Calu3 (cell line): ENCODE results near the gene IFNA7. TPM values are rescaled to one million over a fixed set of nuclear protein-coding genes. Genes with fewer than 3 reads are reported as not detected.

Experiments
- BruUV-seq: library from RNA; stranded (reverse); fragments of 400-500 nt; replicated peaks from 2 replicates; lab custom pipeline; 2021; lab: Mats Ljungman, UMichigan
- CTCF ChIA-PET: fragments of 300-600 bp; sonication (Branson Sonifier 250); formaldehyde crosslinking; loops from one replicate; lab custom pipeline; 2022; ENCODE audit warnings: antibody characterized with exemption; lab: Charles Lee
- DNase-seq: peaks from one replicate; pipeline ENCODE4 v3.0.0; 2022
- H3K27ac Mint-ChIP-seq: one replicate; pipeline ENCODE4 v1.8.0; 2022; ENCODE audit warnings: mixed read lengths; ENCODE audit not compliant: unreplicated experiment
- H3K27me3 Mint-ChIP-seq: one replicate; pipeline ENCODE4 v1.8.0; 2022; ENCODE audit warnings: mixed read lengths; ENCODE audit not compliant: unreplicated experiment
- H3K36me3 Mint-ChIP-seq: one replicate; pipeline ENCODE4 v1.8.0; 2022; ENCODE audit warnings: mild to moderate bottlenecking, moderate library complexity, mixed read lengths; ENCODE audit not compliant: insufficient read depth, unreplicated experiment
- H3K4me1 Mint-ChIP-seq: one replicate; pipeline ENCODE4 v1.8.0; 2022; ENCODE audit warnings: mild to moderate bottlenecking, low read depth, mixed read lengths; ENCODE audit not compliant: unreplicated experiment
- H3K4me3 Mint-ChIP-seq: one replicate; pipeline ENCODE4 v1.8.0; 2022; ENCODE audit warnings: mild to moderate bottlenecking, low read depth, moderate library complexity, mixed read lengths; ENCODE audit not compliant: unreplicated experiment
- H3K9me3 Mint-ChIP-seq: one replicate; pipeline ENCODE4 v1.8.0; 2022; ENCODE audit warnings: low read depth, mixed read lengths; ENCODE audit not compliant: unreplicated experiment
- CTCF ChIP-seq: fragments of 200-600 bp; IDR thresholded peaks from one replicate; pipeline ENCODE4 v1.8.0; 2022; ENCODE audit warnings: antibody characterized with exemption; ENCODE audit not compliant: unreplicated experiment
- intact Hi-C: fragments of 100-400 bp; cut with micrococcal nuclease; formaldehyde crosslinking; loops from one replicate; pipeline ENCODE4 v1.10.0; 2022; ENCODE audit not compliant: unreplicated experiment
- total RNA-seq: library from RNA; stranded (reverse); gene quantifications from 2 replicates; pipeline ENCODE4 v1.2.3, GENCODE V29; 2022

IFNA7 gene
- total RNA-seq, 1 experiment from 2014 or later = not detected

GRCh38 chr9:21160178-21160577, 41.8 kb downstream of the IFNA7 start:
- intact Hi-C loops = no loop called here
- BruUV-seq = no TSS peak
- H3K4me1 Mint-ChIP-seq = no peaks in the 10 kb centered on the region
- no peak overlapping the region for H3K27ac Mint-ChIP-seq
- CTCF ChIA-PET = no interaction called here
- H3K4me3 Mint-ChIP-seq = no peak overlapping the region
- no peaks in the 10 kb centered on the region for H3K27me3 Mint-ChIP-seq
- no peaks in the 10 kb centered on the region for H3K9me3 Mint-ChIP-seq
- no peaks in the 10 kb centered on the region for H3K36me3 Mint-ChIP-seq
- no peak for DNase-seq
- TF ChIP-seq CTCF = no peak

- Mint-ChIP-seq H3K36me3 (no peaks in the 10 kb centered on the region), H3K27ac (no peak overlapping the region), H3K4me1 (peaks cover 10% of the 10 kb centered on the region), H3K9me3 (no peaks in the 10 kb centered on the region), H3K4me3 (no peak overlapping the region), H3K27me3 (peaks cover under 1% of the 10 kb centered on the region)
- TF ChIP-seq CTCF = no peak
- CTCF ChIA-PET = no interaction called here
- intact Hi-C loops = no loop called here
- no peak for DNase-seq
- BruUV-seq = no TSS peak
These were observed 46.5 kb downstream of the IFNA7 start for GRCh38 chr9:21155501-21155900.

- intact Hi-C loops = no loop called here
- H3K36me3 Mint-ChIP-seq = no peaks in the 10 kb centered on the region
- CTCF ChIA-PET = interaction anchor here (0.6 kb wide), 1 partner anchor 828 kb away, joined by 3 read pairs; no protein-coding TSS in a partner anchor
- H3K4me1 Mint-ChIP-seq = peaks cover 10% of the 10 kb centered on the region
- H3K27me3 Mint-ChIP-seq = peaks cover 12% of the 10 kb centered on the region
- peak; percentile 22 for DNase-seq
- H3K4me3 Mint-ChIP-seq = no peak overlapping the region
- TF ChIP-seq CTCF = no peak
- no peak overlapping the region for H3K27ac Mint-ChIP-seq
- no TSS peak for BruUV-seq
- peaks cover 3% of the 10 kb centered on the region for H3K9me3 Mint-ChIP-seq
These were observed 47.9 kb downstream of the IFNA7 start for GRCh38 chr9:21154018-21154608.

GRCh38 chr9:21153336-21154017, 48.5 kb downstream of the IFNA7 start:
- H3K4me3 Mint-ChIP-seq = no peak overlapping the region
- H3K27me3 Mint-ChIP-seq = peaks cover 12% of the 10 kb centered on the region
- no peaks in the 10 kb centered on the region for H3K36me3 Mint-ChIP-seq
- peaks cover 10% of the 10 kb centered on the region for H3K4me1 Mint-ChIP-seq
- no peak for TF ChIP-seq CTCF
- no peak for DNase-seq
- intact Hi-C loops = no loop called here
- peaks cover 3% of the 10 kb centered on the region for H3K9me3 Mint-ChIP-seq
- no TSS peak for BruUV-seq
- H3K27ac Mint-ChIP-seq = no peak overlapping the region
- CTCF ChIA-PET = interaction anchor here (0.6 kb wide), 1 partner anchor 829 kb away, joined by 3 read pairs; no protein-coding TSS in a partner anchor

Other genes starting within 250 kb of the IFNA7 start
- gene HACD4, start 170.6 kb downstream of the IFNA7 start, total RNA-seq = 0.07 and 0.10 TPM in 2 replicates
- 0.42 and 0.61 TPM in 2 replicates for gene IFNB1, start 124.3 kb downstream of the IFNA7 start, total RNA-seq
- not detected in 2 replicates for gene IFNW1, start 60.4 kb downstream of the IFNA7 start, total RNA-seq
- not detected in 2 replicates for gene IFNA21, start 35.5 kb downstream of the IFNA7 start, total RNA-seq
- gene IFNA4, start 14.6 kb downstream of the IFNA7 start, total RNA-seq = not detected in 2 replicates
- not detected in 2 replicates for gene IFNA10, start 4.9 kb upstream of the IFNA7 start, total RNA-seq
- not detected in 2 replicates for gene IFNA16, start 15.1 kb upstream of the IFNA7 start, total RNA-seq
- not detected in 2 replicates for gene IFNA17, start 26.0 kb upstream of the IFNA7 start, total RNA-seq
- not detected in 2 replicates for gene IFNA14, start 37.8 kb upstream of the IFNA7 start, total RNA-seq
- gene IFNA5, start 103.1 kb upstream of the IFNA7 start, total RNA-seq = not detected in 2 replicates
- 15.8 and 16.8 TPM in 2 replicates for gene KLHL9, start 133.2 kb upstream of the IFNA7 start, total RNA-seq
- gene IFNA6, start 148.7 kb upstream of the IFNA7 start, total RNA-seq = not detected in 2 replicates
- gene IFNA13, start 165.9 kb upstream of the IFNA7 start, total RNA-seq = not detected in 2 replicates
- gene IFNA2, start 183.2 kb upstream of the IFNA7 start, total RNA-seq = not detected in 2 replicates
- gene IFNA8, start 206.9 kb upstream of the IFNA7 start, total RNA-seq = not detected in 2 replicates
- gene IFNA1, start 238.2 kb upstream of the IFNA7 start, total RNA-seq = not detected in 2 replicates